Memory B cell (primary cell): ENCODE data around the gene PLPPR1.

Experiments used
- ATAC-seq: fragments of 150-1000 bp; cut with Tn5 transposase; 2 replicates; pipeline ENCODE4 v1.10.0; 2021; ENCODE audit warnings: low read depth, mild to moderate bottlenecking, moderate library complexity
- DNase-seq, 2 donors: peaks; one replicate each; pipeline ENCODE4 v3.0.0; 2022; ENCODE audit warnings: low spot score in 2 of 2
- H3K27ac Mint-ChIP-seq: one replicate; pipeline ENCODE4 v1.8.0; 2022; ENCODE audit warnings: mild to moderate bottlenecking, moderate library complexity, mixed read lengths
- H3K27me3 Mint-ChIP-seq: one replicate; pipeline ENCODE4 v1.8.0; 2022; ENCODE audit warnings: mixed read lengths
- H3K36me3 Mint-ChIP-seq: one replicate; pipeline ENCODE4 v1.8.0; 2022; ENCODE audit warnings: mild to moderate bottlenecking, mixed read lengths
- H3K4me1 Mint-ChIP-seq: one replicate; pipeline ENCODE4 v1.8.0; 2022; ENCODE audit warnings: mixed read lengths
- H3K4me3 Mint-ChIP-seq: one replicate; pipeline ENCODE4 v1.8.0; 2022; ENCODE audit warnings: mild to moderate bottlenecking, moderate library complexity, mixed read lengths
- H3K9me3 Mint-ChIP-seq: one replicate; pipeline ENCODE4 v1.8.0; 2022; ENCODE audit warnings: mixed read lengths

The PLPPR1 gene

DNA sequence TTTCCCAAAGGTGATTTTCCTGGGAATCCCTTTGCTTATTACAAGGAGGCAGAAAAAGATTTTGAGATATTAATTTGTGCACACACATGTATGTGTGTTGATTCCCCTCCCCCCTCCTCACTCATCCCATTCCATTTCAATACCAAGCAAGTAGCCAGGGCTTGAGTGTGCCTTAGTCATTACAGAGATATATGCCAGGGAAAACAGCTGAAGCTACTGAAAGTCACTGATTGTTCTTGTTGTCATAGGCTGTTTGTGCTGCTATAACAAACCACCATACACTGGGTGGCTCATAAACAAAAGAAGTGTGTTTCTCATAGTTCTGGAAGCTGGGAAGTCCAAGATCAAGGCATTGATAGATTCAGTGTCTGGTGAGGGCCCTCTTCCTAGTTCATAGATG lies 197.6 kb downstream of the PLPPR1 start:
- H3K36me3 Mint-ChIP-seq, result no peaks in the 10 kb centered on the region
- no peaks in the 10 kb centered on the region for H3K27me3 Mint-ChIP-seq
- no peak overlapping the region for H3K4me3 Mint-ChIP-seq
- ATAC-seq, result no peak
- no peaks in the 10 kb centered on the region for H3K4me1 Mint-ChIP-seq
- DNase-seq, result no peak
- H3K9me3 Mint-ChIP-seq, result no peaks in the 10 kb centered on the region
- no peak overlapping the region for H3K27ac Mint-ChIP-seq

DNA sequence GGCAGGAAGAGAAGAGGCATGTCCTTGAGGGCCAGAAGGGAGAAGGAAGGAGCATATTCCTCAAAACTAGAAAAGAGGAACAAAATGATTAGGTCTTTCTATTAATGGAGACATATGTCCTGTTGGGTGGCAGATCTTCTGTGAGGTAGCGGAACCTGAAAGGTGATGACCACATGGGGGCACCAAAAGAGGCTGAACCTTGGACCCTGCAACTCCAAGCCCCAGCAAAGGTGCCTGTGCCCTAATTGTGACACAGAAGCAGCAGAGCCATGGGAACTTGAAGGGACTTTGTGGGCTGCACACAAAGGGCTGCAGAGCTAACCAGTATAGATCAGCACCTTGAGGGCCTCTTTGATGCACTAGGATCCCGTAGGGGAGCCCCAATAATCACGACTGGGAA lies 198.3 kb downstream of the PLPPR1 start:
- Mint-ChIP-seq H3K4me1 (no peaks in the 10 kb centered on the region), H3K27me3 (no peaks in the 10 kb centered on the region), H3K4me3 (no peak overlapping the region), H3K9me3 (no peaks in the 10 kb centered on the region), H3K27ac (no peak overlapping the region), H3K36me3 (no peaks in the 10 kb centered on the region)
- DNase-seq (no peak), ATAC-seq (no peak)

DNA sequence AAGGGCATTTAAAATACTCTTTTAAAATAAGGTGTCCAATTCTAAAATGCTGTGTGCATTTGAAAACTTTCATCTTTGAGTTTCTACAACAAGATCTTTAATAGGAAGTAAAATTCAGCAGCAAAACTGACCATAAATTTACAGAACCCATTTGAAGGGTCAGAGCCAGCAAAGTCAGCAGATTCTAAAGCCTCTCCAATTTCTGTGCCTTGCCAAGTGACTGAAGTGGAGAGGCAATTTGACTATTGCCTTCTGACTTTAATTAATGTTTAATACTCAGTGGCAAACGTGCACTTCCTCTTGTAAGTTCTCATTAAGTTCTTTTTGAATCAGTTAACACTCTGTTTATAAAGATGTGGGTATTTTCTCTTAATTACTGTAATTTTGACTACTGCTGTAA lies 201.1 kb downstream of the PLPPR1 start:
- DNase-seq (no peak), ATAC-seq (no peak)
- H3K27ac Mint-ChIP-seq, result no peak overlapping the region
- H3K36me3 Mint-ChIP-seq, result no peaks in the 10 kb centered on the region
- no peaks in the 10 kb centered on the region for H3K4me1 Mint-ChIP-seq
- H3K4me3 Mint-ChIP-seq, result no peak overlapping the region
- peaks cover 2% of the 10 kb centered on the region for H3K27me3 Mint-ChIP-seq
- no peaks in the 10 kb centered on the region for H3K9me3 Mint-ChIP-seq

DNA sequence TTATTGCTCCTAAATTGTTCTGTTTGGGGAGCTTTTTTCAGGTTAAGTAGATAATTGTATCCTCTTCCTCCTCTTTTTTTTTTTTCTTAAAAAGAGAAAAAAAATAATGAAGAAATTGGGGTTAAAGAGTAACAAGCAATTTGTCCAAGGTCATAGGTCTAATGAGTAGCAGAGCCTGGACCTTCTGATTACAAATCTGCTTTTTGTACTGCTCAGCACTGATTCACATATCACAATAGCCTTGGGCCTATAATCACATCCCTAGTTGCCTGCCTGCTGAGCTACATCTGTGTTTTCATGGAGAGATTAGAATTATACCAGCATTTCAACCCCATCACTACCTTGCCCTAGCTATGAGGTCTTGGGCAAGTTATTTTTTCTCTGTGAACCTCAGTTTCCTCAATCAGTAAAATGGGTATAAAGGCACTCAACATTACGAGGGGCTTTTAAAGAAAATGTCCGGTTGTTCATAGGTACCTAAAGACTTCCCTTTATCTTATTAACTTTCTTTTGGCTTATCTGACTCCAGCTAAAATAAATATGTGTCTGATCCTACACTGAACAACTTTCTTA lies 204.0 kb downstream of the PLPPR1 start:
- no peak for ATAC-seq
- Mint-ChIP-seq H3K4me3 (no peak overlapping the region), H3K27me3 (peaks cover 2% of the 10 kb centered on the region), H3K36me3 (no peaks in the 10 kb centered on the region), H3K4me1 (no peaks in the 10 kb centered on the region), H3K27ac (no peak overlapping the region), H3K9me3 (no peaks in the 10 kb centered on the region)
- no peak for DNase-seq

DNA sequence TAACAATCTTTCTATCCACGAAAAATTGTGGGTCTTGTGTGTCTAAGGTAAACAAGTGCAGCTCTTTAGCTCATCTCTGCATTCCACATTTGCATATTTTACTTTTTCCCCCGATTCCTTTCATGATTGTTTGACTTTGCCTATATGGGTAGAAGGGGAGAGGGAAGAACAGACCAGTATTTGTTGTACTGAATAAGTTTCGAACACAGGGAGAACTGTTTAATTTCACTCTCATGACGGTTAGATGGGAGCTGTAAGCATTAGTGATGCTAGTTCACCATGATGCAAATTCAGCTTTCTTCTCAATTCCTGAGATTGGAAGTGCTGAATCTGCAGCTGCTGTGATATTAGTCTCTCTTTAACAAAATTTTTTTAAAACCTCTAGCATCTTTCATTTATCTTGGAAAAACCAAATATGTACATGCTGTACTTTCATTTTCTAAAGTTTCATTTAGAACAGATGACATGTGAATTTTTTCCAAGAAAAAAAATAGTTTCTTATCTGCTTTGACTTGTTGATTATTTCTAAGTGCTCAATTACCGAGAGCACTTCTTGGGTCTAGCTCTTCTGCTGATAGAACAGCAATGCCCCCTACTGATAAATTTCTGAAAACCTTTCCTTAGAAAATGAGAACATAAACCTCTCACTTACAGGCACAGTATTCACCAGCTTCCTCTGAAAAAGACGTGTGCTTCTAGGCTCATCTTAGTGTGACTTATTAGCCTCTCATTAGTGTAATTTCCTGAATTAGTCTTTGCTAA lies 206.8 kb downstream of the PLPPR1 start:
- Mint-ChIP-seq H3K4me1 (no peaks in the 10 kb centered on the region), H3K4me3 (no peak overlapping the region), H3K27me3 (peaks cover 2% of the 10 kb centered on the region), H3K36me3 (no peaks in the 10 kb centered on the region), H3K27ac (no peak overlapping the region), H3K9me3 (no peaks in the 10 kb centered on the region)
- ATAC-seq, result no peak
- DNase-seq, result no peak

DNA sequence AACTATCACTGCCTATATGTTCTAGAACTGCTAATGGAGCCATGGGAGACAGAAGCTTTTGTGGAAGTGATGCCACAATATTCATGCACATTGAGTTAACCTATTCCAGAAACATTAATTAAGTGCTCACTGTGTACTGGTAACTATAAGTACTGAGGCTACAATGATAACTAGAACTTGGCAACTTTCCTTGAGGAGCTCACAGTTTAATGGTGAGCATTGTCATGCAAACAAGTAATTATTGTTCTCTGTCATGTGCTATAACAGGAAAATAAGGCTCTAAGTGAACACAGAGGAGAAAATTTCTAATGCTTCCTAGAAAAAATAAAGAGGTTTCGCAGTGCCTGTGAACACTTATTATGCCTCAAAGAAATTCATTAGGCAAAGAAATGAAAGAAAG lies 214.1 kb downstream of the PLPPR1 start:
- H3K27ac Mint-ChIP-seq, result no peak overlapping the region
- H3K4me1 Mint-ChIP-seq, result no peaks in the 10 kb centered on the region
- no peak for ATAC-seq
- H3K9me3 Mint-ChIP-seq, result no peaks in the 10 kb centered on the region
- peaks cover 5% of the 10 kb centered on the region for H3K27me3 Mint-ChIP-seq
- DNase-seq, result no peak
- no peak overlapping the region for H3K4me3 Mint-ChIP-seq
- no peaks in the 10 kb centered on the region for H3K36me3 Mint-ChIP-seq

DNA sequence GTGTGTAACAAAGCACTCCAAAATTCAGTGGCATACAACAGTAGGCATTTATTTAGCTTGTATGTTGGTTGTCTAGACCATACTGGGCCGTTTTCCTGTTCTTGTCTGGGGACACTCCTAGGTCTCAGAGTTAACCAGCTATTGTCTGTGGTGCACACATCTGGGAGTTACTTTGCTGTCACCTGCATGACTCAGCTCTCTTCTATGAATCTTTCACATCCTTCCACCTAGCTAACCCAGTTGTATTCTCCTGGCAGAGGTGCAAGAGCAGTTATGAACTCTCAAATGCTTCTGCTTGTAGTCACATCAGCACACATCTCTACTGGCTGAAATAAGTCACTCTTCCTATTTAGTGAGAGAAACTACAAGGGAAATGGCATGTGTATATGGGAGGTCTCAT lies 218.2 kb downstream of the PLPPR1 start:
- ATAC-seq (no peak), DNase-seq (no peak)
- Mint-ChIP-seq H3K4me3 (no peak overlapping the region), H3K36me3 (no peaks in the 10 kb centered on the region), H3K9me3 (no peaks in the 10 kb centered on the region), H3K27me3 (peaks cover 5% of the 10 kb centered on the region), H3K27ac (no peak overlapping the region), H3K4me1 (no peaks in the 10 kb centered on the region)

DNA sequence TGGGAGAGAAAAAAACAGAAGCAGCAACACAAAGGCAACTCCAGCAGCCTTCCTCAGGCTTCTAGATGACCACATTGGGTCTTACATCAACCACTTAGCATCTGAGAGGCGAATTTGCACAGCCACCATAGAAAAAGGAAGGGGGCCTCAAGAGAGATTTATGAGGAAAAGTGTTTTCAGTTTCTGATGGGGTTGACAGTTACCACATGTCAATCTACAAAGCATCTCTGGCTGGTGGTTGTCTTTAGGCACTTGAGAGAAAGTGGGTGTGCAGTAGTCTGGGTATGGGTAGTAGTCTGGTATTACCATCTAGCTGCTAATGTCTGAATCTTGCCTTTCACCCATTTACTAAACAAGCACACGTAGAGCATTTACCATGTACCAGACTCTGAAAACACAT lies 218.8 kb downstream of the PLPPR1 start:
- Mint-ChIP-seq H3K9me3 (no peaks in the 10 kb centered on the region), H3K27ac (no peak overlapping the region), H3K4me3 (no peak overlapping the region), H3K27me3 (peaks cover 5% of the 10 kb centered on the region), H3K4me1 (no peaks in the 10 kb centered on the region), H3K36me3 (no peaks in the 10 kb centered on the region)
- ATAC-seq, result no peak
- no peak for DNase-seq

DNA sequence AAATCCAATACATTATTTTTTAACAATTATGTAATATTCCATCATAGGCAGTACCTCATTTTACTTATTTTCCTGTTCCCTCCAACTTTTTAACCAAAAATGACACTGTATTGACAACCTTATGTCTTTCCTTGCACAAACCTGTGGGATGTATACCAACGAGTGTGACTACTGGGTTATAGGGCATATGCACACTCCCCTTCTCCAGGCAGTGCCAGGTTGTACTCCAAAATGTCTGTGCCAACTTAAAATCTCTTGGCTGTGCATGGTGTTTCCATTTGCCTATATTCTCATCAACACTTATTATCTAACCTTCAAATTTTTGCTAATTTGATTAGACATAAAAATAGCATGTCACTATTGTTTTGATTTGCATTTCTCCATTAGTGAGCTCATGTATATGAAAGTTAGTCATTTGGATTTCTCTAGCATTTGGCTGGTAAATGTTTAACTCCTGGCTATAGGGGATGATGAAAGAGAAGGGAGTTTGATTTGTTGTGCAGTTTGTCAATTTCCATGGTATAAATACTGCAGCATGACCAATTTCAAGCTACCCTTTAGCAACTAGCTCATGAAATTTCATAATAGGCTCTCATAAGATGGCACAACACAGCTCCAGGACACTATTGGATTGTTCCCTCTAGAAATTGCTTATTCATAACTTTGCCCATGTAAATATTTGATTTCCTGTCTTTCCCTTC lies 226.4 kb downstream of the PLPPR1 start:
- Mint-ChIP-seq H3K27me3 (peaks cover 1% of the 10 kb centered on the region), H3K36me3 (no peaks in the 10 kb centered on the region), H3K4me1 (no peaks in the 10 kb centered on the region), H3K9me3 (no peaks in the 10 kb centered on the region), H3K4me3 (no peak overlapping the region), H3K27ac (no peak overlapping the region)
- DNase-seq, result no peak
- no peak for ATAC-seq

DNA sequence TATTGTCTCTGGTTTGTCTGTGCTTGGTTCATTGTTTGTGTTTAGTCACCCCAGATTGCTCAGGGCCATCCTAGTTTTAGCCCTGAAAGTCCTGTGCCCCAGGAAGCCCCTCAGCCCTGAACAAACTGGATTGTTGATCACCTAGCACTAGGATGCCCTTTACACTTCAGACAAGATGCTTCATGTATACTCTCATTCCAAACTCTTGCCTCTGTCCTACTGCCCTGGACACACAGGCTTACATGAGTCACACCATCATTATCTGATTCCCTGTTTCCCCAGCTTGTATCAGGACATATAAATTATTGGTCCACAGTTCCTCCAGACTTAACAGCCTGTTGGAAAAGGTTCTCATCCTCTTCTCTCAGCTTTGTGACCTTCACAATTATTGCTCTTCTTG lies 236.2 kb downstream of the PLPPR1 start:
- Mint-ChIP-seq H3K4me3 (no peak overlapping the region), H3K27me3 (peaks cover 6% of the 10 kb centered on the region), H3K9me3 (no peaks in the 10 kb centered on the region), H3K4me1 (peaks cover 5% of the 10 kb centered on the region), H3K36me3 (no peaks in the 10 kb centered on the region), H3K27ac (no peak overlapping the region)
- DNase-seq, result no peak
- ATAC-seq, result no peak

DNA sequence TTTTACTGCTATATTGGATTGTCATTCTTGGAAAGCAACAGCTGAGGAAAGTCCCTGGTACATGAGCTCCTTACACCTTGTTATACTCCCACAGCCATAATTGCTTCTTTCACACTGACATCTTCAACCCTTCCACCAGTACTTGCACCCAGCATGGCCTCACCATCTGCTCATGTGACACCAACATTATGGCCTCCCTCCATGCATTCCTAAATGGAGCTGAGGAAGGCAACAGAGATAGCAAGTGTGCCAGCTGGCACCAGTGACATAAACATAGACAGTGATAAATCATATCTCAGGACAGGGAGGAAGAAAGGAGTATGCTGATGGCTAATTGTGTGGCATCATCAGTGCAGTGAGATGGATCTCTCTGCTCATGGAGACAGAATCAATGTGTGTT lies 236.7 kb downstream of the PLPPR1 start:
- DNase-seq, result no peak
- no peak for ATAC-seq
- Mint-ChIP-seq H3K9me3 (no peaks in the 10 kb centered on the region), H3K4me1 (peaks cover 5% of the 10 kb centered on the region), H3K36me3 (no peaks in the 10 kb centered on the region), H3K27ac (no peak overlapping the region), H3K4me3 (no peak overlapping the region), H3K27me3 (peaks cover 5% of the 10 kb centered on the region)

DNA sequence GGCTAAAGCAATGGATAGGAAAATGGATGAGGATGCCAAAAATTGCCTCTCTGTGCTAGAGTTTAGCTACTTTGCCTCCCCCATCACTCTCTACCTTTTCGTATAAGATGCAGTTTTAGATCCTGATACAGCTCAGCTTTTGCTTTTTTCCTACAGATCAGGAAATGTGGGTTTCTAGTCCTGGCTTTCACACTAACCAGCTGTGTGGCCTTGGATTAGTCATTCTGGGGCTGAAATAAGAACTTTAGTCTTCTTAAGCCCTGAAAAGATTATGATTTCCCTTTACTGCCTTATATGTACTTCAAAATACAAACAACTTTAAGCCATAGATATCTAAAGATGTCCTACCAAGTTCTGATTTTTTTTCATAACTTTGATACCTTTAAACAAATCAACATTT lies 239.9 kb downstream of the PLPPR1 start:
- no peak for ATAC-seq
- Mint-ChIP-seq H3K4me3 (no peak overlapping the region), H3K9me3 (no peaks in the 10 kb centered on the region)

DNA sequence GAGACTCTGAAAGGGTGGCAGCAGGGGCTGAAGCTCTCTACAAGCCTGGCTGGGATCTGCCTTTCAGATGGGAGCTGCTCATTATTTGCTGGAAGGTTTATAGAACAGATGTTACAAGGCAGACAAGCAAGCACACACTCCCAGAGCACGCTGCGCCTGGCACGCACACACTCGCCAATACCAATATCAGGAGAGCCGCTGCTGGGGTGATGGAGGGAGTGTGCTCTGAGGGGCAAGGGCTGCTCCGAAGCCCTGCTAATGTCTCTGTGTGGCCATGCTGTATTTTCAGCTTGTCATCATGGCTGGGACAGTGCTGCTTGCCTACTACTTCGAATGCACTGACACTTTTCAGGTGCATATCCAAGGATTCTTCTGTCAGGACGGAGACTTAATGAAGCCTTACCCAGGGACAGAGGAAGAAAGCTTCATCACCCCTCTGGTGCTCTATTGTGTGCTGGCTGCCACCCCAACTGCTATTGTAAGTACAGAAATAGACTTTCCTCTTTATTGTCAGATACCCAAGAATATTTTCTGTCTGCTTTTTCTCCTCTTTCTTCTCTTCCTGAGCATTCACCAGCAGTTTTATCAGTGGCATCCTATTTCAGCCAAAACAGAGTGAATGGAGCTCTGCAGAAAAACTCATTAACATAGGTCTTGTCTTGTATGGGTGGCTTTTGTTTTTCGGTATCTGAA lies 241.2 kb downstream of the PLPPR1 start:
- ATAC-seq, result no peak
- Mint-ChIP-seq H3K27ac (no peak overlapping the region), H3K4me3 (no peak overlapping the region), H3K9me3 (no peaks in the 10 kb centered on the region), H3K36me3 (no peaks in the 10 kb centered on the region), H3K27me3 (no peaks in the 10 kb centered on the region), H3K4me1 (peaks cover 8% of the 10 kb centered on the region)
- DNase-seq, result no peak

More for the DNA sequence above, 239.9 kb downstream of the PLPPR1 start:
- Mint-ChIP-seq H3K27me3 (peaks cover 2% of the 10 kb centered on the region), H3K27ac (no peak overlapping the region), H3K4me1 (peaks cover 5% of the 10 kb centered on the region), H3K36me3 (no peaks in the 10 kb centered on the region)
- no peak for DNase-seq

DNA sequence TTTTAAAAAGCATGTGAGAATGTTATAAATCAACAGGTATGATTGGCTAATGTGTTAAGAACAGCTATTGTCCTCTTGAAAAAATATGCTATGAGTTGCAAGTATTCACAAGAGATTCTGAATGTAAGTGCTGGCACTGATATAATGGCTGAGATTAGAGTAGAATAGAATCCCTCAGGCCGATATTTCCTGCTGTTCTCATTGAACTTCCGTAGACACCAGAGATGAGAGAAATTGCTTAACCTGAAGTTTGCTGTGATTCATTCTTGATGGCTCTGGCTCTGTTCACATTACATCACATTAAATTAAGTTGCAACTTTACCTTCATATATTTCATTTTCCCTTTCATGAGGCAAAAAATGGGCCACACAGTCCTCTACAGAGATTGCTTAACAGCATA lies 241.8 kb downstream of the PLPPR1 start:
- peaks cover 14% of the 10 kb centered on the region for H3K4me1 Mint-ChIP-seq
- no peak overlapping the region for H3K4me3 Mint-ChIP-seq
- no peak for DNase-seq
- no peak for ATAC-seq
- no peaks in the 10 kb centered on the region for H3K27me3 Mint-ChIP-seq
- no peaks in the 10 kb centered on the region for H3K9me3 Mint-ChIP-seq
- H3K27ac Mint-ChIP-seq, result no peak overlapping the region
- no peaks in the 10 kb centered on the region for H3K36me3 Mint-ChIP-seq
